ENCODE data around the gene CDC42BPB.

DNA sequence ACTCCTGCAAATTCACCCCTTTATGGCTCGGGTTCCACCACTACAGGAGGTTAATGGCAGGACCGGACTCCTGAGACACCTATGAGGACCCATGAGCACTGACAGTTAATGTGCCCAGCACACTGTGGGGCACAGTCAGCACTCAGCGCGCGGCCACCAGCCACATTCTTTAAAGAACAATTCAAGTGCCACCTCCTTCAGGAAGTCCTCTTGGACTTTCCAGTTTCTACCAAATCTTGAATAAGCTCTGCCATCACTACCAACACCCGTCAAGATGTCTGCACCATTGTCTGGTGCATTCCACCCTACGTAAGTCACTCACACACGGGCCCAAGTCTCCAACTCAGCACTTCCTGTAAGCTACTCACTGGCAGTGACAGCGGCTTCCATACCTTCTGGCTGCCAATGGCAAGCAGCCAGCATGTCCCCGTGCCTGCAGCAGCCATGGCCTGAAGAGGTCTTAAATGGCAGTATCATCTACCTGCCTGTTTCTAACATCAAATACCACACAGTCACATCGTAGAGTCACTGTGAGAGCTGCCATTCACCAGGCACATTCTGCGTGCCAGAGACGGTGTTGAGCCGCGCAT is 48.5 kb downstream of the CDC42BPB start:
- no peak for TF ChIP-seq POLR2A (IDR thresholded peaks at IDR 0.05)
- TF ChIP-seq, protein P1, sequence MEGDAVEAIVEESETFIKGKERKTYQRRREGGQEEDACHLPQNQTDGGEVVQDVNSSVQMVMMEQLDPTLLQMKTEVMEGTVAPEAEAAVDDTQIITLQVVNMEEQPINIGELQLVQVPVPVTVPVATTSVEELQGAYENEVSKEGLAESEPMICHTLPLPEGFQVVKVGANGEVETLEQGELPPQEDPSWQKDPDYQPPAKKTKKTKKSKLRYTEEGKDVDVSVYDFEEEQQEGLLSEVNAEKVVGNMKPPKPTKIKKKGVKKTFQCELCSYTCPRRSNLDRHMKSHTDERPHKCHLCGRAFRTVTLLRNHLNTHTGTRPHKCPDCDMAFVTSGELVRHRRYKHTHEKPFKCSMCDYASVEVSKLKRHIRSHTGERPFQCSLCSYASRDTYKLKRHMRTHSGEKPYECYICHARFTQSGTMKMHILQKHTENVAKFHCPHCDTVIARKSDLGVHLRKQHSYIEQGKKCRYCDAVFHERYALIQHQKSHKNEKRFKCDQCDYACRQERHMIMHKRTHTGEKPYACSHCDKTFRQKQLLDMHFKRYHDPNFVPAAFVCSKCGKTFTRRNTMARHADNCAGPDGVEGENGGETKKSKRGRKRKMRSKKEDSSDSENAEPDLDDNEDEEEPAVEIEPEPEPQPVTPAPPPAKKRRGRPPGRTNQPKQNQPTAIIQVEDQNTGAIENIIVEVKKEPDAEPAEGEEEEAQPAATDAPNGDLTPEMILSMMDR (IDR thresholded peaks at IDR 0.05), result no peak
